Activated T-cell treated with anti-CD3 and anti-CD28 coated beads, Interleukin-2, amount 50 U/mL, for 24 hours (primary cell): ENCODE data around the gene RBM47.
"Not testable (repeated sequence)": the region's sequence is repeated elsewhere in the genome, so short reads cannot be mapped to it uniquely, and the experiment has no call there.

Source experiments
- DNase-seq: peaks from one replicate; pipeline ENCODE4 v3.0.0-alpha.2; 2020
- H3K27ac Mint-ChIP-seq: 2 replicates; pipeline ENCODE4 v1.8.0; 2020; ENCODE audit warnings: mild to moderate bottlenecking, mixed read lengths
- H3K27me3 Mint-ChIP-seq: 2 replicates; pipeline ENCODE4 v1.8.0; 2020; ENCODE audit warnings: mixed read lengths
- H3K36me3 Mint-ChIP-seq: 2 replicates; pipeline ENCODE4 v1.8.0; 2020; ENCODE audit warnings: low read depth, mixed read lengths
- H3K4me1 Mint-ChIP-seq: 2 replicates; pipeline ENCODE4 v1.8.0; 2020; ENCODE audit warnings: low read depth, mixed read lengths
- H3K4me3 Mint-ChIP-seq: 2 replicates; pipeline ENCODE4 v1.8.0; 2020; ENCODE audit warnings: mild to moderate bottlenecking, moderate library complexity, mixed read lengths
- H3K9me3 Mint-ChIP-seq: 2 replicates; pipeline ENCODE4 v1.8.0; 2020; ENCODE audit warnings: mixed read lengths

The RBM47 gene

GRCh38 chr4:40438384-40439026 is 191.2 kb downstream of the RBM47 start:
- no peaks in the 10 kb centered on the region for H3K27me3 Mint-ChIP-seq
- H3K4me1 Mint-ChIP-seq = peaks cover 24% of the 10 kb centered on the region
- H3K27ac Mint-ChIP-seq = no peak overlapping the region
- no peak for DNase-seq
- H3K36me3 Mint-ChIP-seq = no peaks in the 10 kb centered on the region
- H3K9me3 Mint-ChIP-seq = no peaks in the 10 kb centered on the region
- no peak overlapping the region for H3K4me3 Mint-ChIP-seq

- Mint-ChIP-seq H3K27ac (no peak overlapping the region), H3K9me3 (no peaks in the 10 kb centered on the region), H3K36me3 (no peaks in the 10 kb centered on the region), H3K27me3 (no peaks in the 10 kb centered on the region), H3K4me3 (no peak overlapping the region), H3K4me1 (peaks cover 30% of the 10 kb centered on the region)
- DNase-seq = no peak
Observed at GRCh38 chr4:40437741-40438383, 191.8 kb downstream of the RBM47 start.

- not testable (repeated sequence) for H3K9me3 Mint-ChIP-seq, H3K4me3 Mint-ChIP-seq, DNase-seq, H3K27me3 Mint-ChIP-seq, H3K36me3 Mint-ChIP-seq, H3K27ac Mint-ChIP-seq
- H3K4me1 Mint-ChIP-seq = peaks cover 37% of the 10 kb centered on the region
Observed at GRCh38 chr4:40435306-40435705, 194.4 kb downstream of the RBM47 start.

GRCh38 chr4:40434126-40434687 is 195.5 kb downstream of the RBM47 start:
- H3K4me1 Mint-ChIP-seq = peaks cover 30% of the 10 kb centered on the region

GRCh38 chr4:40432504-40432903 is 197.2 kb downstream of the RBM47 start:
- Mint-ChIP-seq H3K9me3 (no peaks in the 10 kb centered on the region), H3K36me3 (no peaks in the 10 kb centered on the region), H3K27me3 (no peaks in the 10 kb centered on the region), H3K4me3 (no peak overlapping the region), H3K4me1 (peaks cover 25% of the 10 kb centered on the region), H3K27ac (no peak overlapping the region)
- DNase-seq = no peak

More at GRCh38 chr4:40434126-40434687, 195.5 kb downstream of the RBM47 start:
- Mint-ChIP-seq H3K4me3 (no peak overlapping the region), H3K9me3 (no peaks in the 10 kb centered on the region), H3K27ac (no peak overlapping the region), H3K36me3 (no peaks in the 10 kb centered on the region), H3K27me3 (no peaks in the 10 kb centered on the region)
- DNase-seq = no peak

GRCh38 chr4:40427871-40428270 is 201.8 kb downstream of the RBM47 start:
- H3K4me1 Mint-ChIP-seq, H3K4me3 Mint-ChIP-seq, H3K9me3 Mint-ChIP-seq, H3K27me3 Mint-ChIP-seq, H3K27ac Mint-ChIP-seq, DNase-seq, H3K36me3 Mint-ChIP-seq: not testable (repeated sequence)

- no peak for DNase-seq
- no peaks in the 10 kb centered on the region for H3K27me3 Mint-ChIP-seq
- no peaks in the 10 kb centered on the region for H3K9me3 Mint-ChIP-seq
- peaks cover 5% of the 10 kb centered on the region for H3K4me1 Mint-ChIP-seq
- H3K4me3 Mint-ChIP-seq = no peak overlapping the region
- no peaks in the 10 kb centered on the region for H3K36me3 Mint-ChIP-seq
- no peak overlapping the region for H3K27ac Mint-ChIP-seq
Observed at GRCh38 chr4:40427128-40427527, 202.5 kb downstream of the RBM47 start.

- Mint-ChIP-seq H3K27ac (no peak overlapping the region), H3K36me3 (no peaks in the 10 kb centered on the region)
Observed at GRCh38 chr4:40425799-40426574, 203.7 kb downstream of the RBM47 start.

GRCh38 chr4:40423735-40424134 is 205.9 kb downstream of the RBM47 start:
- Mint-ChIP-seq H3K4me3 (no peak overlapping the region), H3K36me3 (no peaks in the 10 kb centered on the region), H3K9me3 (peaks cover 1% of the 10 kb centered on the region), H3K4me1 (no peaks in the 10 kb centered on the region), H3K27me3 (no peaks in the 10 kb centered on the region), H3K27ac (no peak overlapping the region)
- DNase-seq = no peak

More at GRCh38 chr4:40425799-40426574, 203.7 kb downstream of the RBM47 start:
- DNase-seq = no peak
- Mint-ChIP-seq H3K4me3 (no peak overlapping the region), H3K4me1 (peaks cover under 1% of the 10 kb centered on the region), H3K27me3 (no peaks in the 10 kb centered on the region), H3K9me3 (no peaks in the 10 kb centered on the region)

- H3K9me3 Mint-ChIP-seq = peaks cover 9% of the 10 kb centered on the region
- H3K4me1 Mint-ChIP-seq = no peaks in the 10 kb centered on the region
- no peaks in the 10 kb centered on the region for H3K27me3 Mint-ChIP-seq
Observed at GRCh38 chr4:40421839-40422708, 207.6 kb downstream of the RBM47 start.

GRCh38 chr4:40419231-40419912 is 210.3 kb downstream of the RBM47 start:
- no peak for DNase-seq
- Mint-ChIP-seq H3K9me3 (peaks cover 9% of the 10 kb centered on the region), H3K4me1 (no peaks in the 10 kb centered on the region), H3K36me3 (no peaks in the 10 kb centered on the region), H3K27me3 (no peaks in the 10 kb centered on the region), H3K27ac (no peak overlapping the region), H3K4me3 (no peak overlapping the region)

More at GRCh38 chr4:40421839-40422708, 207.6 kb downstream of the RBM47 start:
- Mint-ChIP-seq H3K27ac (no peak overlapping the region), H3K4me3 (no peak overlapping the region), H3K36me3 (no peaks in the 10 kb centered on the region)
- DNase-seq = no peak

GRCh38 chr4:40418430-40419230 is 211.0 kb downstream of the RBM47 start:
- no peaks in the 10 kb centered on the region for H3K4me1 Mint-ChIP-seq
- H3K4me3 Mint-ChIP-seq = no peak overlapping the region
- no peaks in the 10 kb centered on the region for H3K36me3 Mint-ChIP-seq
- H3K9me3 Mint-ChIP-seq = peaks cover 9% of the 10 kb centered on the region
- no peak overlapping the region for H3K27ac Mint-ChIP-seq
- no peaks in the 10 kb centered on the region for H3K27me3 Mint-ChIP-seq
- DNase-seq = no peak

- Mint-ChIP-seq H3K27me3 (no peaks in the 10 kb centered on the region), H3K4me1 (no peaks in the 10 kb centered on the region), H3K4me3 (no peak overlapping the region), H3K27ac (no peak overlapping the region), H3K9me3 (peaks cover 9% of the 10 kb centered on the region), H3K36me3 (no peaks in the 10 kb centered on the region)
- no peak for DNase-seq
Observed at GRCh38 chr4:40417941-40418340, 211.7 kb downstream of the RBM47 start.
